H9 (cell line): ENCODE results near the gene TMEM217. TPM values are rescaled to one million over a fixed set of nuclear protein-coding genes. Genes with fewer than 3 reads are reported as not detected.

Experiments used
- DNase-seq: peaks from one replicate; pipeline ENCODE4 v3.0.0-alpha.2; 2017
- H2AFZ ChIP-seq: one replicate; pipeline ENCODE4 v1.6.1; 2013; ENCODE audit warnings: mild to moderate bottlenecking, low read length, control low read depth, moderate library complexity
- H2AK5ac ChIP-seq: 2 replicates; pipeline ENCODE4 v1.6.1; 2013; ENCODE audit warnings: low read length, control low read depth, mixed read lengths; ENCODE audit not compliant: insufficient read length
- H2BK120ac ChIP-seq: one replicate; pipeline ENCODE4 v1.6.1; 2013; ENCODE audit warnings: low read depth, mild to moderate bottlenecking, low read length, control low read depth, inconsistent platforms; ENCODE audit not compliant: poor library complexity, severe bottlenecking
- H2BK12ac ChIP-seq: 2 replicates; pipeline ENCODE4 v1.6.1; 2013; ENCODE audit warnings: low read length, control low read depth, mixed read lengths, low read depth; ENCODE audit not compliant: insufficient read length
- H2BK15ac ChIP-seq: 2 replicates; pipeline ENCODE4 v1.6.1; 2013; ENCODE audit warnings: low read depth, low read length, control low read depth
- H2BK20ac ChIP-seq: one replicate; pipeline ENCODE4 v1.6.1; 2013; ENCODE audit warnings: low read depth, mild to moderate bottlenecking, low read length, control low read depth, inconsistent platforms; ENCODE audit not compliant: poor library complexity, severe bottlenecking
- H2BK5ac ChIP-seq: 2 replicates; pipeline ENCODE4 v1.6.1; 2013; ENCODE audit warnings: low read length, control low read depth, mixed read lengths; ENCODE audit not compliant: insufficient read length
- H3K14ac ChIP-seq: 2 replicates; pipeline ENCODE4 v1.6.1; 2013; ENCODE audit warnings: low read length, control low read depth; ENCODE audit not compliant: insufficient read depth
- H3K18ac ChIP-seq: 2 replicates; pipeline ENCODE4 v1.6.1; 2013; ENCODE audit warnings: low read depth, mild to moderate bottlenecking, mixed read lengths, low read length, control low read depth; ENCODE audit not compliant: insufficient read length
- H3K23ac ChIP-seq: 2 replicates; pipeline ENCODE4 v1.6.1; 2013; ENCODE audit warnings: low read length, control low read depth, mixed read lengths, low read depth; ENCODE audit not compliant: insufficient read length
- H3K23me2 ChIP-seq: 2 replicates; pipeline ENCODE4 v1.6.1; 2013; ENCODE audit warnings: low read depth, mild to moderate bottlenecking, mixed read lengths, low read length, control low read depth; ENCODE audit not compliant: insufficient read length, poor library complexity, severe bottlenecking
- H3K27ac ChIP-seq: 2 replicates; pipeline ENCODE4 v1.5.1; 2013; ENCODE audit warnings: low read length, control low read depth, mixed read lengths, low read depth; ENCODE audit not compliant: insufficient read length
- H3K27me3 ChIP-seq: 2 replicates; pipeline ENCODE4 v1.6.1; 2013; ENCODE audit warnings: low read length, control low read depth, inconsistent platforms; ENCODE audit not compliant: insufficient read depth
- H3K4ac ChIP-seq: 2 replicates; pipeline ENCODE4 v1.6.1; 2013; ENCODE audit warnings: low read depth, mild to moderate bottlenecking, control low read depth, inconsistent platforms, low read length, moderate library complexity
- H3K4me1 ChIP-seq: 2 replicates; pipeline ENCODE4 v1.6.1; 2013; ENCODE audit warnings: low read length, control low read depth, inconsistent platforms; ENCODE audit not compliant: insufficient read depth
- H3K4me2 ChIP-seq: 2 replicates; pipeline ENCODE4 v1.6.1; 2013; ENCODE audit warnings: low read length, control low read depth, mixed read lengths; ENCODE audit not compliant: insufficient read length, insufficient read depth
- H3K56ac ChIP-seq: 2 replicates; pipeline ENCODE4 v1.6.1; 2013; ENCODE audit warnings: low read depth, mild to moderate bottlenecking, mixed read lengths, low read length, control low read depth; ENCODE audit not compliant: insufficient read length
- H3K79me1 ChIP-seq: 2 replicates; pipeline ENCODE4 v1.6.1; 2013; ENCODE audit warnings: low read depth, mild to moderate bottlenecking, moderate library complexity, low read length, control low read depth, inconsistent platforms; ENCODE audit not compliant: insufficient read depth, poor library complexity, severe bottlenecking
- H3K79me2 ChIP-seq: 2 replicates; pipeline ENCODE4 v1.6.1; 2013; ENCODE audit warnings: low read length, control low read depth, inconsistent platforms; ENCODE audit not compliant: insufficient read depth
- H3K9ac ChIP-seq: 2 replicates; pipeline ENCODE4 v1.6.1; 2013; ENCODE audit warnings: low read length, control low read depth, mixed read lengths; ENCODE audit not compliant: insufficient read length; ENCODE audit errors: extremely low read depth
- H3K9me3 ChIP-seq: one replicate; pipeline ENCODE4 v1.6.1; 2013; ENCODE audit warnings: low read depth, low read length, inconsistent platforms; ENCODE audit not compliant: control insufficient read depth
- H3T11ph ChIP-seq: one replicate; pipeline ENCODE4 v1.6.1; 2013; ENCODE audit warnings: mild to moderate bottlenecking, low read length, control low read depth, inconsistent platforms
- H4K20me1 ChIP-seq: one replicate; pipeline ENCODE4 v1.6.1; 2013; ENCODE audit not compliant: control insufficient read depth, insufficient read length, insufficient read depth
- H4K5ac ChIP-seq: 2 replicates; pipeline ENCODE4 v1.6.1; 2013; ENCODE audit warnings: low read depth, mild to moderate bottlenecking, mixed read lengths, low read length, control low read depth; ENCODE audit not compliant: insufficient read length
- H4K8ac ChIP-seq: replicated peaks from 2 replicates; pipeline ENCODE4 v1.6.1; 2013; ENCODE audit warnings: low read length, control low read depth, mixed read lengths, low read depth; ENCODE audit not compliant: insufficient read length
- H4K91ac ChIP-seq: 2 replicates; pipeline ENCODE4 v1.6.1; 2013; ENCODE audit warnings: low read depth, mild to moderate bottlenecking, moderate library complexity, mixed read lengths, low read length, control low read depth; ENCODE audit not compliant: insufficient read length
- H3K27ac Mint-ChIP-seq, 3 experiments: 2 replicates in 2 of 3; 3 replicates in 1 of 3; pipeline ENCODE4 v1.8.0; 2020 to 2021; ENCODE audit warnings: mixed read lengths in 3 of 3, mild to moderate bottlenecking in 1 of 3, moderate library complexity in 1 of 3
- H3K27me3 Mint-ChIP-seq: 2 replicates; pipeline ENCODE4 v1.8.0; 2021; ENCODE audit warnings: low read depth, mild to moderate bottlenecking, moderate library complexity, mixed read lengths
- H3K36me3 Mint-ChIP-seq, 3 experiments: 2 replicates in 2 of 3; 3 replicates in 1 of 3; pipeline ENCODE4 v1.8.0; 2020 to 2021; ENCODE audit warnings: low read depth in 3 of 3, mixed read lengths in 3 of 3; ENCODE audit not compliant: insufficient read depth in 1 of 3
- H3K4me1 Mint-ChIP-seq, 2 experiments: 2 replicates each; pipeline ENCODE4 v1.8.0; 2020; ENCODE audit warnings: mixed read lengths in 2 of 2
- H3K4me3 Mint-ChIP-seq, 2 experiments: 2 replicates in 1 of 2; 3 replicates in 1 of 2; pipeline ENCODE4 v1.8.0; 2020 to 2021; ENCODE audit warnings: mild to moderate bottlenecking in 2 of 2, mixed read lengths in 2 of 2, moderate library complexity in 1 of 2
- H3K9me3 Mint-ChIP-seq, 2 experiments: 2 replicates in 1 of 2; 3 replicates in 1 of 2; pipeline ENCODE4 v1.8.0; 2020; ENCODE audit warnings: mild to moderate bottlenecking in 2 of 2, mixed read lengths in 2 of 2, moderate library complexity in 1 of 2
- CTCF ChIP-seq: fragments of 200-600 bp; sonication (generic); conservative IDR thresholded peaks from 3 replicates; pipeline ENCODE4 v1.8.0; 2021; ENCODE audit warnings: antibody characterized with exemption, mild to moderate bottlenecking
- WGBS: extraction: QIAGEN DNeasy Blood & Tissue Kit; methylation state at CpG from one replicate; pipeline ENCODE4 v1.1.7; 2013; ENCODE audit warnings: missing lambda C conversion rate, low lambda C conversion rate, mixed read lengths; ENCODE audit not compliant: insufficient read length; ENCODE audit errors: extremely low coverage; 5-methylcytosine and 5-hydroxymethylcytosine counted together
- total RNA-seq: library from RNA; stranded (reverse); gene quantifications from 2 replicates; pipeline ENCODE4 v1.2.1, GENCODE V29; 2021

TMEM217 gene
- total RNA-seq, 1 experiment from 2014 or later: 1.1 TPM

DNA sequence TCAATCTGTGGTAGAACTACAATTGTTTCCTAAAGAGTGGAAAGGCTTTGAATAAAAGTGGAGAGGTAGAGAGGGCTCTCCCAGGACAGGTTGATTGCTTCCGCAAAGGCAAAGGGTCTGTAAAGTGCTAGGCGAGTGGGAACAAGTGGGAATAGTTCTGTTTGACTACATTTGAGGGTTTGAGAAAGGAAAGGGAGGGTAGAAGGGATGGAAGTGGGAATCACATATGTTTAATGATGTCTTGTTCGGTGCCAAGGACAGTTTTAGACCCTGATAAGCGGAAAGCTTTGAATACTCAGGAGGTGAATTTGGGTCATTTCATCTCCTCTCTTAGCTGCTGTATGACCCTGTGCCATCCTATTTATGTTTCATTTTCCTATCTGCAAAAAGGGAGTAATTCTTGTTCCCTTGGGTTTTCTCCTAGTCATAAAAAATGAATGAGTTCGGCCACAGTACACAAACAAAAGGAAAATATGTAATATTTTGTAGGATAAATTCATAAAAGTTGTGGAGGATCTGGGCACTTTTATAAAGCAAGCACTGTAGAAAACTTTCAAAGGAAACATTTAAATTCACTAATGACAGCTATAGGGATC, 89.7 kb downstream of the TMEM217 start:
- Histone ChIP-seq H2BK120ac (no peak overlapping the region), H3K79me1 (peaks cover 5% of the 10 kb centered on the region), H2BK20ac (no peak overlapping the region), H3K9me3 (no peaks in the 10 kb centered on the region), H4K91ac (no peak overlapping the region), H2AFZ (no peak overlapping the region), H3K56ac (no peak overlapping the region), H2BK15ac (no peak overlapping the region), H3K9ac (no peak overlapping the region), H3K23me2 (peaks cover 17% of the 10 kb centered on the region), H3T11ph (no peak overlapping the region), H4K8ac (no peak overlapping the region), H3K23ac (no peak overlapping the region), H3K4ac (no peak overlapping the region), H4K20me1 (no peaks in the 10 kb centered on the region), H3K14ac (no peak overlapping the region), H3K27ac (no peak overlapping the region), H2BK5ac (no peak overlapping the region), H3K79me2 (peaks cover 14% of the 10 kb centered on the region; the same call in 1 of the 2 replicates), H3K18ac (no peak overlapping the region), H3K27me3 (no peaks in the 10 kb centered on the region), H2BK12ac (no peak overlapping the region), H3K4me1 (peaks cover 3% of the 10 kb centered on the region; the same call in 1 of the 2 replicates), H2AK5ac (no peak overlapping the region), H3K4me2 (no peak overlapping the region), H4K5ac (no peak overlapping the region)
- no CpG with 5 or more reads among the region's 5 CpGs for WGBS
- Mint-ChIP-seq H3K36me3 (peaks cover 15 to 24% (median 21%) of the 10 kb centered on the region in 3 experiments), H3K27me3 (no peaks in the 10 kb centered on the region; the same call in 1 of the 2 replicates), H3K27ac (peak overlapping the region in 1 of 3 experiments; percentile 100; a peak in 3 of 7 replicates), H3K4me3 (peak overlapping the region; percentile 88 to 96), H3K9me3 (no peaks in the 10 kb centered on the region; a peak in 3 of 5 replicates), H3K4me1 (peaks cover 21 to 33% of the 10 kb centered on the region in 2 experiments)
- no peak for DNase-seq
- TF ChIP-seq CTCF: no peak
